Cardiac septum (tissue), 1 donor: Measurements from ENCODE around the gene GSTO2. TPM values are rescaled to one million over a fixed set of nuclear protein-coding genes. Genes with fewer than 3 reads are reported as not detected.
A peak's percentile ranks its signal among the peaks of the same experiment; 100 is the strongest.

Experiments used
- DNase-seq: peaks from one replicate; pipeline ENCODE4 v3.0.0-alpha.2; 2020; ENCODE audit warnings: low spot score
- intact Hi-C: fragments of 100-400 bp; cut with DNase I; formaldehyde crosslinking; loops from one replicate; pipeline ENCODE4 v1.14.0; 2022
- total RNA-seq: library from RNA; stranded (reverse); fragmentation: NEBNext Ultra II Directional; extraction: Animal tissue kit (Norgen Biotek cat#: 25700); gene quantifications from one replicate; pipeline ENCODE4 v1.2.1, GENCODE V29; 2021
- donor health status: DM: no; HTN: no; CAD: no.

GSTO2 gene
- total RNA-seq, 1 donor from 2014 or later = 0.67 TPM

- intact Hi-C loops = no loop called here
- DNase-seq = no peak
These were observed 16.6 kb upstream of the GSTO2 start for GRCh38 chr10:104252368-104252767.

GRCh38 chr10:104253106-104253505, 15.9 kb upstream of the GSTO2 start:
- intact Hi-C loops = no loop called here
- no peak for DNase-seq

GRCh38 chr10:104253606-104254410, 15.2 kb upstream of the GSTO2 start:
- intact Hi-C loops = loop anchor here (2.0 kb wide), 1 partner anchor 21 kb away; the partner anchor contains the start of gene CFAP43
- no peak for DNase-seq

- DNase-seq = peak; percentile 95
- intact Hi-C loops = loop anchor here (2.0 kb wide), 1 partner anchor 22 kb away; the partner anchor contains the start of gene CFAP43
These were observed 14.3 kb upstream of the GSTO2 start, which contains the start of gene GSTO1 for GRCh38 chr10:104254493-104255310. TSS of gene GSTO1 (plus strand) at chr10:104254892. CDS start at chr10:104254929, 37 bp downstream.

- DNase-seq = no peak
- intact Hi-C loops = loop anchor here (2.0 kb wide), 1 partner anchor 23 kb away; the partner anchor contains the start of gene CFAP43
These were observed 13.5 kb upstream of the GSTO2 start for GRCh38 chr10:104255311-104255981.

GRCh38 chr10:104256335-104256961, 12.5 kb upstream of the GSTO2 start:
- intact Hi-C loops = no loop called here
- DNase-seq = no peak

GRCh38 chr10:104257235-104257634, 11.7 kb upstream of the GSTO2 start:
- no peak for DNase-seq
- intact Hi-C loops = no loop called here

- intact Hi-C loops = no loop called here
- DNase-seq = no peak
These were observed 10.8 kb upstream of the GSTO2 start for GRCh38 chr10:104258209-104258608.

GRCh38 chr10:104259456-104259855, 9.5 kb upstream of the GSTO2 start:
- intact Hi-C loops = no loop called here

GRCh38 chr10:104259999-104260774, 8.8 kb upstream of the GSTO2 start:
- intact Hi-C loops = loop anchor here (10.0 kb wide), 1 partner anchor 135 kb away; the partner anchor contains the start of gene SFR1
- DNase-seq = no peak

More at GRCh38 chr10:104259456-104259855, 9.5 kb upstream of the GSTO2 start:
- no peak for DNase-seq

- intact Hi-C loops = loop anchor here (10.0 kb wide), 1 partner anchor 136 kb away; the partner anchor contains the start of gene SFR1
- DNase-seq = no peak
These were observed 8.2 kb upstream of the GSTO2 start for GRCh38 chr10:104260775-104261115.

- DNase-seq = no peak
- intact Hi-C loops = loop anchor here (10.0 kb wide), 1 partner anchor 137 kb away; the partner anchor contains the start of gene SFR1
These were observed 6.9 kb upstream of the GSTO2 start for GRCh38 chr10:104262055-104262454.

- intact Hi-C loops = loop anchor here (10.0 kb wide), 1 partner anchor 140 kb away; the partner anchor contains the start of gene SFR1
- no peak for DNase-seq
These were observed 4.2 kb upstream of the GSTO2 start for GRCh38 chr10:104264783-104265182.

GRCh38 chr10:104267721-104268404, 1.1 kb upstream of the GSTO2 start:
- intact Hi-C loops = loop anchor here (10.0 kb wide), 1 partner anchor 143 kb away; the partner anchor contains the start of gene SFR1
- DNase-seq = no peak

GRCh38 chr10:104268405-104268712, 625 bp upstream of the GSTO2 start:
- no peak for DNase-seq
- intact Hi-C loops = loop anchor here (10.0 kb wide), 1 partner anchor 144 kb away; the partner anchor contains the start of gene SFR1

- no peak for DNase-seq
- intact Hi-C loops = no loop called here
These were observed 4.3 kb downstream of the GSTO2 start for GRCh38 chr10:104273286-104273685.

GRCh38 chr10:104273899-104274575, 5.1 kb downstream of the GSTO2 start:
- no peak for DNase-seq
- intact Hi-C loops = no loop called here
